ENCODE measurements around the gene BUD23.
"Not testable (repeated sequence)": the region's sequence is repeated elsewhere in the genome, so short reads cannot be mapped to it uniquely, and the experiment has no call there.

Gene BUD23

DNA sequence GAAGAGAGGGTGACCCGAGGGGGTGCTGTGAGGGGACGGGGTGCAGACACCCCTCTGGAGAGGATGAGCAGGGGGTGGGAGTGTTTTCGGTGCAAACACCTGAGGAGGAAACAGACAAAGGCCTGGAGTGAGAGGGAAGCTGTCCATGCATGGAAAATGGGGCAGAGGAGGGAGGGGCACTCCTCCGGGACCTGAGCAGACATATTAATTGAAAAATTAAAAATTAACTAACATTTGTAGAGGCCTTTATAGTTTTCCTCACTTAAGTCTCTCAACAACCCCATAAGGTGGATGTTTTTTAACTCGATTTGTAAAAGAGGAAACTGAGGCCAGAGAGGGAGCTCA is 14.5 kb upstream of the BUD23 start:
- no peak for DNase-seq

DNA sequence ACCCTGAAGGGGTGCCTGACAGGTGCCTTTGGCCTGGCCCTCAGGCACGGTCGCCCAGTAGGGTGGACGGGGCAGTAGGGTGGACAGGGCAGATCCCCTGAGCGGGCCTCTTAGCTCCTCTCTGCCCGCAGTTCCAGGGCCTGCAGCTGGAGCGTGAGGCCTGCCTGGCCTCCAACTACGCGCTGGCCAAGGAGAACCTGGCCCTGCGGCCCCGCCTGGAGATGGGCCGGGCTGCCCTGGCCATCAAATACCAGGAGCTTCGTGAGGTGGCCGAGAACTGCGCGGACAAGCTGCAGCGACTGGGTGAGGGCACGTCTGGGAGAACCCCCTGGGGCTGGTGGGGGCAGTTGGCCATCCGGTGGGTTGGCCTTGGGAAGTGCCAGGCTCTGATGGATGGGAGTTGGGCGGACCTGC is 14.1 kb upstream of the BUD23 start:
- no peak for DNase-seq

DNA sequence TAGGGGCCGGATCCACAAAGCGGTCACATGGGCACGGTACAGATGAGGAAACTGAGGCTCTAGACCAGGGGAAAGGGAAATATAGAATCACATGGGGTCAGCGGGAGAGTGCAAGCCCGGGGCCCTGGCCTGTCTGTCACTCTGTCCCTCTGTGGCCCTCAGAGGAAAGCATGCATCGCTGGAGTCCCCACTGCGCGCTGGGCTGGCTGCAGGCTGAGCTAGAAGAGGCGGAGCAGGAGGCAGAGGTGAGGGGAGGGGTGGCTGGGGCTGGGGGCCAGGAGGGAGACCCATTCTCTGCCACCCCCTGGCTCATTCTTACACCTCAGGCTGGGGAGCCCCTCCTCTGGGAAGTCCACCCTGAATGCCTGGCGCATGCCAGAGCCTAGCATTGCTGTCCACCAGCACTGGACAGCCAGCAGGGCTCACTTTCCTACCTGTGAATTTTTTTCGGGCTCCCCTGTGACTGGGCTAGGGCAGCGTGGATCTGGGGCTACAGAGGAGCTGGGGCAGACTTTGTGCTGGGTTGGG is 13.5 kb upstream of the BUD23 start:
- no peak for DNase-seq

DNA sequence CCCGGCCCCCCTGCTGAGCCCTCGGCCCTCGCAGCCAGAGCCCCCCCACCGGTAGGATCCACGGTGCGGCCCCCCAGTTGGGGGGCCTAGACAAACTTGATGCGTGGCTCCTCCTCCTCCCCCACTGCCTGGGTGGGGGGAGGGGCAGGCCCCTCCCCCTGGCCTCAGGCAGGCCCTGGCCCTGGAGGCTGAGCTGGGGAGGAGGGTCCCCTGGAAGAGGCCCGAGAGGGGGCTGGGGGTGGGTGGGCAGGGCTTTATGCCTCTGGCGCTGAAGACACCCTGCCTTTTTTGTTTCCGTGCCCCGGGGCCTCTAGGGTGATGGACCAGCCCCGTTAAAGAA is 12.1 kb upstream of the BUD23 start:
- DNase-seq, result no peak

DNA sequence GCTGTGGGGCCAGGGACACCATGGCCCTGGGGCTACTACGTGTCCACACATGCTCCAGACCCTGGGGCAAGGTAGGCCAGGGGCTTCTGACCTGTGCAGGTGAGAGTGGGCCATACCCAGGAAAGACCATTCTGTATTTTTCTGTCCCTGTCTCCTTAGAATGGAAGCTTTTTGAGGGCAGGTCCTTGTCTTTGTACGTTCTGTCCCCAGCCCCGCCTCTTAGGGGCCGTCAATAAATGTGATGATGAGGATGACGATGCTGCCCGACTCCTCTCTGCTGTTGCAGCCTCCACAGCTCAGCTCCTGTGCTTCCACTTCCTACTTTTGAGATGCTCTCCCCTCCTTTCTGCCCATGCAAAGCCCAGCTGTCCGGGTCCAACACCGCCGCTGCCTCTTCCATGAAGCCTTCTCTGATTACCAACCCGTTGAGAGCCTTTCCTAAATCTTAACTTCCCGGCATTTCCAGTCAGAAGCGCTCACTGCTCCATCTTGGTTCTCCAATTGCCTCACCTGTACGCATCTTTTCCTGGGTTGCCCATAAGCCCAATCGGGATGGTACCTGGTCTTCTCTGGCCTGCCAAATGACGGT is 11.4 kb upstream of the BUD23 start:
- DNase-seq, result no peak

DNA sequence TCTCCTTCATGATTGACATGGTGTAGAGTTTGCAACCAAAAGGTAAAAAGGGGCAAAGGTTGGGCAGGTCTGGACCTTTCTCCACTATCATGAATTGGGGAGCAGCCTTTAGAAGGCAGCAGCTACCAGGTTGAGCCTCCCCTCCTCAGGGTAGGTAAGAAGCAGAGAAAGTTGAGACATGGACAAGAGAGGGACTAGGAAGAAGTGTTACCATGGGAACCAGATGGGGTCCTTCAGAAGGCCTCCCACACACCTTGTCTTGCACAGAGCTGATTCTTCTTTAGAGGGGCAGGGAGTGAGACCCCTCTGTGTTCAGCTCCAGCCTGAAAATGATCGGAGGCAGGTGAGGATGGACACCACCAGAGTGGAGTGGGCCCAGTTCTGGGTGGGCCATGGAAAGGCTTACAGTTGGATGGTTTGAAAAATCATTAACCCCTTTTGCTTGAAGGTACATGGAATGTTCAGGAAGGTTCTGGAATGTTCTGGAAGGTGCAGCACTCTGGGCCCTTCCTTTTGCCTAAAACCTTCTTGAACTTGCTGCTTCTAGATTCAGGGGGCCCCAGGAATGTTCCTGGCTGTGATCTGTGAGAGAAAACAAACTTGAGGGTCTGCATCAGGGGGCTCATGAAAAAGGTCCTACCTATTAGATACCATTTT is 8.8 kb upstream of the BUD23 start:
- no peak for DNase-seq

DNA sequence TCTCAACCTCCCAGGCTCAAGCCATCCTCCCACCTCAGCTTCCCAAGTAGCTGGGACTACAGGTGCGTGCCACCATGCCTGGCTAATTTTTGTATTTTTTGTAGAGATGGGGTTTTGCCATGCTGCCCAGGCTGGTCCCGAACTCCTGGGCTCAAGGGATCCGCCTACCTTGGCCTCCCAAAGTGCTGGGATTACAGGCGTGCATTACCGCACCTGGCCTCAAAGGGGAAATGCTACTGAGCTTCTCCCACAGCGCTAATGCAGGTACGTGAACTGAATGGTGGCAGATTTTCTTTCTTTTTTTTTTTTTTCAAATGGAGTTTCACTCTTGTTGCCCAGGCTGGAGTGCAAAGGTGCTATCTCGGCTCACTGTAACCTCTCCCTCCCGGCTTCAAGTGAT is 7.3 kb upstream of the BUD23 start:
- not testable (repeated sequence) for DNase-seq

DNA sequence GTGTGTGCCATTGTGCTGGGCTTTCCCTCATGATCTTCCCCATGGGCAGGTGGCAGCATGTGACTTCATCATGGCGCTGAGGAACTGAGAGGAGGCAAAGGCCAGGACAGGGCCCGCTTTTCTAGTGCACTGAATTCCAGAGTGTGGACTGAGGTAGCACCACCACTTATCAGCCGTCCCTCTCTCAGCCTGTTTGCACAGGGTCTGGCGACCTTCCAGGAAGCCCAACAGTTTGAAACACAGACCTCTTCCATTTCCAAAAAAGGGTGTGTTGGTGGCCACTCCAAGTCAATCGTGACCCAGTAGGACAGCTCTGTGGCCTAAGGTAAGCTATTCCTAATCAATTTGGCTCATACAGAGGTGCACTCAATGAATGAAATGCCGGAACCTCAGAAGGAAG is 4.5 kb upstream of the BUD23 start:
- DNase-seq, result no peak

DNA sequence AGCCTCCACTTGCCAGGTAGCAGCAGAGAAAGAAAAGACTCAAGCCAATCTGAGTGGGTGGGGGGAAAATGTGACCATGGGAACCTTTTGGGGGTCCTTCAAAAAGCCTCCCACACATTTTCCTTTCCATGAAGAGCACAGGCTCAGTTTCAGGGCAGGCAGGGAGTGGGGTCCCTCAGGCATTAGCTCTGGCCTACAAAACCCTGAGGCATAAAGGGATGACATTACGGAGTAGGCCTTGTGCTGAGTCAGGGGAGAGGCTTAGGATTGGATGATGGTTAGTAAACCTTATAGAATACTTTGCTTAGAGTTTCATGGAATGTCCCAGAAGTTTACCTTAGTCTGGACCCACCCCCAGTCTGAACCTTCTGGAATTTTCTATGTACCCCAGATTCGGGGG is 3.7 kb upstream of the BUD23 start:
- no peak for DNase-seq

DNA sequence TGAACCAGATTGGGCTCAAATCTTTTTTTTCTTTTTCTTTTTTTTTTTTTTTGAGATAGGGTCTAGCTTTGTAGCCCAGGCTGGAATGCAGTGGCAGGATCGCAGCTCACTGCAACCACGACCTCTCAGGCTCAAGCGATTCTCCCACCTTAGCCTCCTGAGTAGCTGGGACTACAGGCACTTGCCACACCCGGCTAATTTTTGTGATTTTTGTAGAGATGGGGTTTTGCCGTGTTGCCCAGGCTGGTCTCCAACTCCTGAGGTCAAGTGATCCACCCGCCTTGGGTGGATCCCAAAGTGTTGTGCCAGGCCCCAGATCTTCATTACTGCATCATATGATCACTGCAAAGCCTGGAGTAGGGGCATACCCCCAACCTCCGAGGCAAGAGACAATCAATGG is 2.9 kb upstream of the BUD23 start:
- no peak for DNase-seq

DNA sequence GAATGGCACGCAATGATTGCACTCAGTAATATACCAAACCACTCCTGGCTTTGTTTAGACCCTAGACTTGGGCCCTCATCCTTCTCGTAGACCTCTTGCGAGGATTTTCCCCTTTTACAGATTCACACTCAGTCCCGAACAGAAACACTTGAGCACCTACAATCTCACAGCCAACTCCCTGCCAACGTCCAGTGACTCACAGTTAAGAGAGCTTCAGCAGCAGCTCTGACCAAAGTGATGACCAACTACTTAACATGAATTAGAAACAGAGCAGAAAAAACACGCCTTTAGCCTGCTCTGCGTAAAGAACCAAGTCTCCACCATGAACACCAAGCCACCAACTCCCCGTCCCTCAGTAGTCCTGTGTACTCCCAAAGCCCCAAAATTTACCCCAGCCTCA is 2.4 kb upstream of the BUD23 start:
- DNase-seq, result no peak

DNA sequence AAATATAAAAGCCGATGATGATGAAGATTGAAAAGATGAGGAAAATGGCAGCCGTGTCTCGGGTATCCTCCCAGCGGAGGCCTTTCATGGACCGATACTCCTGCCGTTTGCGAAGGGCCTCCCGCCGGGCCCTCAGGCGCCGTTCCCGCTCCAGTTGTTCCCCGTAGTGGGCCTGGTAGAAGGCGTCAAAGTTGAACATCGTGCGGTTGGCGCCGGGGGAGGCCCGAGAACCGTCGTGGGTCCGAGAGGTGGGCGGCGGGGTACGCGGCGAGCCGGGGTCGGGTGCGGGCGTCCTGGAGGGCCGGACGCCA is 697 bp upstream of the BUD23 start:
- DNase-seq, result no peak

DNA sequence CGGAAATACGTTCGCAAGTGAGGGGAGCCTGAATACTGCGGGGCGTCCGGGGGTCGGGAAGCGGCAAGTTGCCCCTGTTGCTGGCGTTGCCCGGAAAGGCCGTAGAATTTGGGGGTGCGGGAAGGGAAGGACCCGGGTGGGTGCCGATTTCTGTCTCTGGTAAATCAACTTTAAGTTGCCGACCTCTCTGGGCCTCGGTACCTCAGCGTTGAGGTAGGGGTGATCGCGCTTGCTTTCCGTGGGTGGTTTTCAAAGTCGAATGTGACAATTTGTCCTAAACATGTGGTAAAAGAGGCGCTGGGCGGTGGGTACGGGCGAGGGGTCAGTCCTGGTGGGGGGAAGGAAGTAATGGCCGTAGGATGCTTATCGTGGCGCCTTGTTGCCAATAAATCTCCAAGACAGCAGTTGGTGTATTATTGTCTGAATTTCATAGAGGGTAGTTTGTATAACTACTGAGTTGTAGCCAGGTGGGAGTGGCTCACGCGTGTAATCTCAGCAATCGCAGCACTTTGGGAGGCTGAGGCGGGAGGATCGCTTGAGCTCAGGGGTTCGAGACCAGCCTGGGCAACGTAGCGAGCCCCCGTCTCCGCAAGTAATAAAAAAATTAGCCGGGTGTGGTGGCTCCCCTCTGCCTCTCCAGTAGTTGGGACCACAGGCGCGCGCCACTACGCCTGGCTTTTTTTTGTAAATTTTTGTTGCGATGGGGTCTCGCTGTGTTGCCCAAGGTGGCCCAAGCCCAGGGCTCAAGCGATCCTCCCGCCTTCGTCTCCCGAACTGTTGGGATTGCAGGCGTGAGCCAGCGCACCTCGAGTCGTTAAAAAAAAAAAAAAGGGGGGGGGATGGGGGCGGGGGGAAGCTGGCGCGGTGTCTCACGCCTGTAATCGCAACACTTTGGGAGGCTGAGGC is 644 bp downstream of the BUD23 start:
- no peak for DNase-seq

DNA sequence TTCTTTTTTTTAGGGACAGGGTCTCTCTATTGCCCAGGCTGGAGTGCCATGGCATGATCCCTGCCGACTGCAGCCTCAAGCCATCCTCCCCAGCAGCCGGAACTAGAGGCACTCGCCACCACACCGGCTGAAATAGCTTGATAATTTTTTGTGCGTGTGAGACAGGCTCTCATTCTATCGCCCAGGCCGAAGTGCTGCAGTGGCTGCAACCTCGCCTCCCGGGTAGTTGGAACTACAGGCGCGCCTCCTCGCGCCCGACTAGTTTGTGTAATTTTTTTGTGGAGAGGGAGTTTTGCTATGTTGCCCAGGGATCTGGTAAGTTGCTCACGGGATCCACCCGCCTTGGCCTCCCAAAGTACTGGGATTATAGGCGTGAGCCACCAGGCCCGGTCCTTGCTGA is 1.9 kb downstream of the BUD23 start:
- DNase-seq, result no peak

DNA sequence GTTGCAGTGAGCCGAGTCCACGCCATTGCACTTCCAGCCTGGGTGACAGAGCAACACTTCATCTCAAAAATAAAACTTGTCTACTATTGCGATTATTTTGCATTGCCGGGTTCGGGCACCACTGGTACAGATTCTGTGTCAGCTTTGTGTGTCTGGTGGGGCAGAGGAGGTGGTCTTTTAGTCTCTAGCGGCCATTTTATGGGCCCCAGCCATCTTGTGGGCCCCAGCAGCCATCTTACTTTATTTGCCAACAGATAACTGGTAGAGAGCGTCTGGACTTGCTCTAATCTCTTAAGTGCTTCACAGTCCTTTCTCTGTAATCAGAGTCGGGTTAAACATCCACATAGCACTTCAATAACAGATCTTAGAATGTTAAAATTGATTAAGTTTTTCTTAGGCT is 4.9 kb downstream of the BUD23 start:
- DNase-seq, result no peak

DNA sequence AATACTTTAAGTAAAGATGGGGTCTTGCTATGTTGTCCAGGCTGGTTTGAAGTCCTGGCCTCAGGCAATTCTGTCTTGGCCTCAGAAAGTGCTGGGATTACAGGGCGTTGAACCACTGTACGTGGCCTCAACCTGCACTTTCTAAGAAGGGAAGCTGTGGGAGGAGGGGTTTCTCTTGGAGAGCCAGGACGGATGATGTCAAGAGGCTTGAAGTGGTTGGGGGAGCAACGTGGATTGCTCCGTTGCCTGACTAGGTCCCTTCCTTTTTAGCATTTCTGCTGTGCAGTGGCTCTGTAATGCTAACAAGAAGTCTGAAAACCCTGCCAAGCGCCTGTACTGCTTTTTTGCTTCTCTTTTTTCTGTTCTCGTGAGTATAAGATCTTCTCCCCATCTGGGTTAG is 7.2 kb downstream of the BUD23 start:
- no peak for DNase-seq

DNA sequence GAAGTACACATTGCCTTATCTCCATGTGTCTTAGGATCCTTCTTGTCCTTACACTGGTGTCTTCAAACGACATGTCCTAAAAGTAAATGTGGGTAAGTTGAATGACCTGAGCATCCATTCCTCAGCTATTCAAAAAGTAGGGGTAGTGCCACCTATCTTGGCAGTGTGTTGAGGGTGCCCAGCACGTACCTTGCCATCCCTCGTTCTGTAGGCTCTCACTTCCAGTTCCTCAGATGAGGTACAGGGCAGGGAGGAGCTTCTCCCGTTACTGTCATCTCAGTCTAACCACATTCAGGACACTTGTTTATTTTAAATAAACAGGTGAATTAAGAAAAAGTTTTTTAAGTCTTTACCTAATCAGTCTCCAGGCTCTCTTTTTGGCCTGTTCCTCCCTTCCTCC is 13.0 kb downstream of the BUD23 start:
- DNase-seq, result no peak

DNA sequence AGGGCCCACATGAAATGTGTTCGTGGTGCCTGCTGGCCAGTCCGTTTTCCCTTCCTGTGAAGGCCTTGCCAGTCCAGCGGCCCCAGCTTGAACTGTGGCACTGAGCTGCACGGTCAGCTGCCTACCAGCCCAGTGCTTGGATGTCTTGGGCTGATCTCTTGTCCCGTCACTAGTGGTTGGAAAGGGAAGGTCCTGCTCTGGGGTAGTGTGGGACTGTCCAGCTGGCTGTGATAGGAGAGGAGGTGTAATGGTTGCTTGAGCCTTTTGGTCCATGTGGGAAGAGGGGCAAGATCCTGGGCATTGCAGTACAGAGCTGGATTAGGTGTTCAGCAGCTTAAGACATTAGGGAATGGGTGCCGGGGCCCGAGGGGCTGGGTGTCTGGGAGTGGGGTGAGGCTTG is 15.0 kb downstream of the BUD23 start:
- no peak for DNase-seq

DNA sequence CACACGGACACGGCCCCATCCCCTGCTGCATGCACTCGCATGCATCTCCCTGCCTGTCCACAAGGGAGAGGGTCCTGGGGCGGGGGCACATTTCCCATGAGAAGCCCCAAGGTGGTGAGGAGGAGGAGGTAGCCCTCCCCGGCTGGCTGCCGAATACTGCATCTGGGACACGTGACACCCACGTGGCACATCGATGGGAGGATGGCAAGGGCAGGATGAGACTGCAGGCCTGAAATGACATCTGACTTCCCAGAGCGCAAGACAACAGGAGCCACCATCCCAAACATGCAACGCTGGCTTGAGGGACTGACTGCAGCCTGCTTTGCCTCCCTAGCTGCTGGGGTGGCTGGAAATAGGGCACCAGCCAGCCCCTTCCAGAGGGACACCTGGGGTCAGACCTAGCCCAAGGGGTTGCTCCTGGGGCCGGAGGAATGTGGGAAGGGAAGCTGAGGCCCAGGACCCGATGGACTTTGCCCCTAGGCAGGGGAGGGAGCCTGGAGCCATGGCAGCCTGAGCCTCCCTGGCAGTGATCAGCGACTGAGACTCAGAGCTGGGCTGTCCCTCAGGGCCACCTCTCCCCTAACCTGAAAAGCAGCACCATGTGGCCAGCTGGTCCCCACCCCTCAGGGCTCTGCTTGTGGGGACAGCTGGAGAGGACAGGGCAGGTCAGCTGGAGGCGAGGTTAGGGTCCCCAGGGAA is 16.1 kb downstream of the BUD23 start:
- no peak for DNase-seq

DNA sequence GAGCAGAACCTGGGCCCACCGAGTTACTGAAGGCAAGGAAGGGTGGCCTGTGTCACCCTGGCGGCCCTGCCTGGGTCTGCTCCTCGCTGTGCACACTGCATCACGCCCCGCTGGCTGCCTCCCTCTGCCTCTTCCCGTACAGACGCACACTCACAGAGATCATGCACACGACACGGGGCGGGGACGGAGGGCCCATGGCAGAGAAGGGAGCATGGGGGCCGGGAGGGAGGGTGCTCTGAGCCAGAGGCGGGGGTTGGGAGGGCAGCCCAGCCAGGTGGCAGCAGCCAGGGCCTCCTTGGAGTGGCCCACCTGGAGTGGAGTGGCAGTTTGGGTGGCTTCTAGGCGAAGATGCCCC is 16.6 kb downstream of the BUD23 start:
- DNase-seq, result no peak

DNA sequence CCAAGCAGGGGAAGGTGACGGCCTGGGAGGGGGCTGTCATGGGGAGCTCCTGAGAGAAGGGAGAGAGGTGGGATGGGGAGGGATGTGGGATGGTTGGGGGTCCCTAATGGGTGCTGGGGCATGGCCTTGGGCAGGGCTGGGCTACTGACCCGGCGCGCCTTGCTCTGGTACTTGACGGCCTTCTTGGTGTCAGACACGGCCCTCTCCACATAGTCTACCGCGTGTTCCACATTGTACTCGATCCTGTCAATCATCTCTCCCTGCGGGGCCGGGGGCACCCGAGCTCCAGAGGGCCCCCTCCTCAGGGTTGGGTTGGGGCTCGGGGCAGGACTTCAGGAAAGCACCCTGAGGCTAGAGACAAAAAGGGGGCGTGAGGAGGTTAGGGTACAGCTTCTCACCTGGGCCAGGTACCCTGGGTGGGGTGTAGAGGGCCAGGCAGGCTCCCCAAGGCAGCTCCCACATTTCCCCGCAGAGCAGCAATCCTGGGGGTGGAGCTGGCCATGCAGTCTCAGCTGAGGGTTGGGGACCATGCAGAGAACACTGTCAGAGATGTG is 17.3 kb downstream of the BUD23 start:
- DNase-seq, result no peak

DNA sequence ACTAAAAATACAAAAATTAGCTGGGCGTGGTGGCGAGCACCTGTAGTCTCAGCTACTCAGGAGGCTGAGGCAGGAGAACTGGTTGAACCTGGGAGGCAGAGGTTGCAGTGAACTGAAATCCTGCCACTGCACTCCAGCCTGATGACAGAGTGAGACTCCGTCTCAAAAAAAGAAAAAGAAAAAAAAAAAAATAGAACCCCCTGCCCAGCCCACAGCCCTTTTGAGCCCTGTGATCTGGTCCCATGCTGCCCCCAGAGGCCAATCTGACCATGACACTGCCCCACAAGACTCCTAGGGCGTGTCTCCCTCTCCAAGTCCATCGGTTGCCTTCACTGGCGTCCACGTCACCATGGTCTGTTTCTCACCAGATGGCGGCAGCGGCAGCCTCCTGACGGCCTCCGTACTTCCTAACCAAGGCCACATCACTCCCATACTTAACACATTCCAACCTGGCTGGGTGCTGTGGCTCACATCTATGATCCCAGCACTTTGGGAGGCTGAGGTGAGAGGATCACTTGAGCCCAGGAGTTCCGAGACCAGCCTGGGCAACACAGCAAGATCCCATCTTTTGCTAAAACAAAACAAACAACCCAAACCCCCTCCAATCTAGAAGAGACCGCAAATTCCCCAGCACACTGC is 18.1 kb downstream of the BUD23 start:
- no peak for DNase-seq

DNA sequence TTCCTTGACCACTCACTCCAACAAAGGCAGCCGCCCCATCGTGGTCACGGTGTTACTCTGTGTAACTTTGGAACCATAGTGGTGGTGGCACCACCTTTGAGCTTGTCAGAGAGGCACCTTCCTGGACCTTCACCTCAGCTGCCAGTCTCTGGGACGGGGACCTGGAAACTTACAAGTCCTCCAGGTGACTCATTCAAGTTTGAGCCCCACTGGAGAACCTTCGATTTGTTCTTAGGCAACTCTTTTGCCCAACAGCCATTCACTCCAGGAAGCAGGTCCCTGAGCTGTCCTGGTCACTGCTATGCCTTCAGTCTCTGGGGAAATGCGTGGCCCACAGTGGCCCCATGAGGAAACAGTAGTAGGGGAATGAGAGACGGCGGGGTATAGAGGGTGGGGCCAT is 18.8 kb downstream of the BUD23 start:
- DNase-seq, result no peak

Data from T-helper 9 cell (primary cell).